Osteocyte (in vitro differentiated cells): ENCODE measurements around the gene ANKS1B. TPM values are rescaled to one million over a fixed set of nuclear protein-coding genes. Genes with fewer than 3 reads are reported as not detected.

Experiments used
- DNase-seq: peaks from one replicate; pipeline ENCODE4 v3.0.0; 2021; ENCODE audit warnings: mixed read lengths; ENCODE audit not compliant: unreplicated experiment; ENCODE audit errors: extremely low spot score
- H3K27ac Mint-ChIP-seq: one replicate; pipeline ENCODE4 v1.8.0; 2021; ENCODE audit warnings: mild to moderate bottlenecking, mixed read lengths; ENCODE audit not compliant: unreplicated experiment
- H3K27me3 Mint-ChIP-seq: one replicate; pipeline ENCODE4 v1.8.0; 2021; ENCODE audit warnings: mixed read lengths; ENCODE audit not compliant: unreplicated experiment
- H3K36me3 Mint-ChIP-seq: one replicate; pipeline ENCODE4 v1.8.0; 2021; ENCODE audit warnings: mixed read lengths; ENCODE audit not compliant: unreplicated experiment
- H3K4me1 Mint-ChIP-seq: one replicate; pipeline ENCODE4 v1.8.0; 2021; ENCODE audit warnings: mixed read lengths; ENCODE audit not compliant: unreplicated experiment
- H3K4me3 Mint-ChIP-seq: one replicate; pipeline ENCODE4 v1.8.0; 2021; ENCODE audit warnings: mild to moderate bottlenecking, moderate library complexity, mixed read lengths; ENCODE audit not compliant: unreplicated experiment
- H3K9me3 Mint-ChIP-seq: one replicate; pipeline ENCODE4 v1.8.0; 2021; ENCODE audit warnings: mixed read lengths; ENCODE audit not compliant: unreplicated experiment
- CTCF ChIP-seq: fragments of 200-600 bp; sonication (generic); IDR thresholded peaks from 2 replicates; pipeline ENCODE4 v1.5.0; 2021; ENCODE audit warnings: antibody characterized with exemption, mild to moderate bottlenecking, moderate library complexity
- total RNA-seq: library from RNA; stranded (reverse); gene quantifications from 2 replicates; pipeline ENCODE4 v1.2.1, GENCODE V29; 2021

Gene ANKS1B
- total RNA-seq, 1 donor from 2014 or later = 0.70 TPM

DNA sequence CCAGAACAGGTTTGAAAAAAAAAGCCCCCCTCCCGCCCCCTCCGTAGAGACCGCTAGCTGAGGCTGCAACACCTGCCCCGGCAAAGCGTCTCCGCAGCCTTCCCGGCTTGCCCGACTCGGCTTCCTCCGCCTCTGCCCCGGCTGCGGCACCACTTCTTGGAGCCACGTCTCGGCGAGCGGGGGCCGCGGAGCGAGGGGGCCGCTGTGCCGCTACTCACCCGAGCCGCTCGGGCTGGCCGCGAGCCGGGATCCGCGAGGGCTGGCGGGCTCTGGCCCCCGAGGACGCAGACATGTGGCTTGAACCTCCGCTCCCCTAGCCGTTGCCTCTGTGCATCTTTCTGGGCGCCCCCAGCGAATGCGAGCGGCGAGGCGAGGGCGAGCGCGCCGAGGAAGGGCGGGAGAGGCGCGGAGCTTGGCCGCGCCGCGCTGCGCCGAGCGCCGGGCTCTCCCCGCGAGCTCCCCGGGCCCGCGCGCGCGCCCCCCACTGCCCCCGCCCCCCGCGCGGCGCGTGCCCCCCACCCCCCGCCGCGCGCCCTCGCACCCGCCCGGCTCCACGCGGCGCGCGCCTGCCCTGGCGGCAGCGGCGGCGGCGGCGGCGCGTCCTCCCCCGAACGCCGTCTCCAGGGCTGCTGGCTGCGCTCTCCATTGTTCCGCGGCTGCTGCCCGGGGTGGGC lies 1090.2 kb downstream of the ANKS1B start:
- H3K36me3 Mint-ChIP-seq = no peaks in the 10 kb centered on the region
- peaks cover 10% of the 10 kb centered on the region for H3K4me1 Mint-ChIP-seq
- no peak for TF ChIP-seq CTCF
- H3K27ac Mint-ChIP-seq = no peak overlapping the region
- H3K9me3 Mint-ChIP-seq = no peaks in the 10 kb centered on the region
- H3K27me3 Mint-ChIP-seq = peaks cover 84% of the 10 kb centered on the region
- DNase-seq = no peak
- peak overlapping the region; percentile 32 for H3K4me3 Mint-ChIP-seq

- no peak for TF ChIP-seq CTCF
- Mint-ChIP-seq H3K9me3 (no peaks in the 10 kb centered on the region), H3K27ac (no peak overlapping the region), H3K4me1 (peaks cover 10% of the 10 kb centered on the region), H3K4me3 (peak overlapping the region; percentile 35), H3K27me3 (peaks cover 82% of the 10 kb centered on the region), H3K36me3 (no peaks in the 10 kb centered on the region)
- DNase-seq = no peak
Measured at GRCh38 chr12:98893675-98894411, 1090.9 kb downstream of the ANKS1B start.

- Mint-ChIP-seq H3K4me1 (peaks cover 10% of the 10 kb centered on the region), H3K27me3 (peaks cover 82% of the 10 kb centered on the region), H3K27ac (no peak overlapping the region), H3K4me3 (no peak overlapping the region), H3K9me3 (no peaks in the 10 kb centered on the region), H3K36me3 (no peaks in the 10 kb centered on the region)
- DNase-seq = no peak
- TF ChIP-seq CTCF = no peak
Measured at GRCh38 chr12:98893126-98893674, 1091.5 kb downstream of the ANKS1B start.

DNA sequence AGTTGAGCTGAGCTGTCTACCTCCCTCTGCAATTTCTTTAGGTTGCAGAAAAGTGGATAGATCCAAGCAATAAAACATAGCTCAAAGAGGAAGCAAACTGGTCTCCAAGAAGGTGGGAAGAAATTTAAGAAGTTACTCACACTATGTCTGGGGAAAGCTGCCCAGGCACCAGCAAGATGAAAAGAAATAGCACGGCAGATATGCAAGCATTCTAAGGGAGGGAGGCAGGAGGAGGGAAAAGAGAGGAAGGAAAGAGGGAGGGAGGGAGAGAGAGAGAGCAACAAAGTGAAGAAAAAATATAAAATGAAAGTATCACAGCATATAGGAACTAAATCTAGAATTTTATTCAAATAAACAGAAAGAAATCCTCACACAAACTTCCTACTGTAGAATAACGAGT lies 1099.0 kb downstream of the ANKS1B start:
- no peak overlapping the region for H3K4me3 Mint-ChIP-seq

More for the DNA sequence above, 1099.0 kb downstream of the ANKS1B start:
- Mint-ChIP-seq H3K9me3 (no peaks in the 10 kb centered on the region), H3K27ac (no peak overlapping the region), H3K36me3 (no peaks in the 10 kb centered on the region), H3K4me1 (no peaks in the 10 kb centered on the region), H3K27me3 (peaks cover 64% of the 10 kb centered on the region)
- TF ChIP-seq CTCF = no peak
- DNase-seq = no peak
